A673 (cell line): ENCODE measurements around the gene MAP1S. TPM values are rescaled to one million over a fixed set of nuclear protein-coding genes. Genes with fewer than 3 reads are reported as not detected.

Experiments used
- BruUV-seq: library from RNA; stranded (reverse); fragments of 400-500 nt; replicated peaks from 2 replicates; lab custom pipeline; 2021; lab: Mats Ljungman, UMichigan
- CTCF ChIA-PET: fragments of 300-600 bp; sonication (Branson Sonifier 250); formaldehyde crosslinking; loops from one replicate; lab custom pipeline; 2022; ENCODE audit warnings: antibody characterized with exemption; lab: Charles Lee
- POLR2A ChIA-PET: fragments of 300-600 bp; sonication (Branson Sonifier 250); formaldehyde crosslinking; loops from one replicate; lab custom pipeline; 2022; ENCODE audit warnings: antibody characterized with exemption; ENCODE audit not compliant: low non-redundant PET; lab: Charles Lee
- DNase-seq: peaks from one replicate; pipeline ENCODE4 v3.0.0-alpha.2; 2015; ENCODE audit warnings: low spot score
- H3K27ac ChIP-seq: fragments of 200-600 bp; sonication (generic); 2 replicates; pipeline ENCODE4 v1.5.1; 2016; ENCODE audit warnings: mixed run types, low read depth, mild to moderate bottlenecking, mixed read lengths, antibody characterized with exemption, low read length; ENCODE audit not compliant: poor library complexity, severe bottlenecking
- H3K27me3 ChIP-seq: fragments of 200-600 bp; sonication (generic); replicated peaks from 2 replicates; pipeline ENCODE4 v1.6.1; 2017; ENCODE audit warnings: mixed run types, low read depth, mild to moderate bottlenecking, mixed read lengths, antibody characterized with exemption, low read length; ENCODE audit not compliant: insufficient read depth, poor library complexity
- H3K36me3 ChIP-seq: fragments of 200-600 bp; sonication (generic); 2 replicates; pipeline ENCODE4 v1.6.1; 2016; ENCODE audit warnings: mixed run types, mild to moderate bottlenecking, mixed read lengths, antibody characterized with exemption, low read length; ENCODE audit not compliant: insufficient read depth, poor library complexity, severe bottlenecking
- H3K4me1 ChIP-seq: fragments of 200-600 bp; sonication (generic); 2 replicates; pipeline ENCODE4 v1.6.1; 2017; ENCODE audit warnings: mixed run types, mild to moderate bottlenecking, mixed read lengths, antibody characterized with exemption, low read length; ENCODE audit not compliant: insufficient read depth, poor library complexity, severe bottlenecking
- H3K4me3 ChIP-seq: fragments of 200-600 bp; sonication (generic); 2 replicates; pipeline ENCODE4 v1.5.1; 2016; ENCODE audit warnings: low read depth, mixed run types, mild to moderate bottlenecking, mixed read lengths, low read length; ENCODE audit not compliant: poor library complexity, severe bottlenecking
- H3K9me3 ChIP-seq: fragments of 200-600 bp; sonication (generic); 2 replicates; pipeline ENCODE4 v1.6.1; 2016; ENCODE audit warnings: mixed run types, low read depth, mild to moderate bottlenecking, mixed read lengths, antibody characterized with exemption, low read length; ENCODE audit not compliant: poor library complexity, severe bottlenecking
- EZH2 ChIP-seq: fragments of 200-600 bp; sonication (generic); IDR thresholded peaks from 2 replicates; pipeline ENCODE4 v1.6.1; 2017; ENCODE audit warnings: borderline replicate concordance, low read depth, mild to moderate bottlenecking, mixed read lengths, antibody characterized with exemption, low read length; ENCODE audit not compliant: poor library complexity, severe bottlenecking
- intact Hi-C: fragments of 100-400 bp; cut with micrococcal nuclease; formaldehyde crosslinking; loops from one replicate; pipeline ENCODE4 v1.10.0; 2022; ENCODE audit not compliant: unreplicated experiment
- total RNA-seq: library from RNA; stranded (reverse); gene quantifications from 2 replicates; pipeline ENCODE4 v1.2.3, GENCODE V29; 2021
- TF ChIP-seq, protein P1 (sequence below): fragments of 300-800, 200-600 bp; sonication (generic); conservative IDR thresholded peaks from 2 replicates; pipeline ENCODE4 v1.5.1; 2017; ENCODE audit warnings: low read depth, mild to moderate bottlenecking, antibody characterized with exemption, low read length, moderate library complexity, mixed read lengths

The MAP1S gene
- total RNA-seq, 1 experiment from 2014 or later, result 87.3 TPM

- ChIA-PET CTCF (interaction anchor here (0.7 to 1.1 kb wide), 2 partner anchors 84 to 296 kb away, joined by 5 read pairs; no protein-coding TSS in a partner anchor), POLR2A (interaction anchor here (0.6 kb wide), 1 partner anchor 64 kb away, joined by 3 read pairs; no protein-coding TSS in a partner anchor)
- TF ChIP-seq, protein P1, sequence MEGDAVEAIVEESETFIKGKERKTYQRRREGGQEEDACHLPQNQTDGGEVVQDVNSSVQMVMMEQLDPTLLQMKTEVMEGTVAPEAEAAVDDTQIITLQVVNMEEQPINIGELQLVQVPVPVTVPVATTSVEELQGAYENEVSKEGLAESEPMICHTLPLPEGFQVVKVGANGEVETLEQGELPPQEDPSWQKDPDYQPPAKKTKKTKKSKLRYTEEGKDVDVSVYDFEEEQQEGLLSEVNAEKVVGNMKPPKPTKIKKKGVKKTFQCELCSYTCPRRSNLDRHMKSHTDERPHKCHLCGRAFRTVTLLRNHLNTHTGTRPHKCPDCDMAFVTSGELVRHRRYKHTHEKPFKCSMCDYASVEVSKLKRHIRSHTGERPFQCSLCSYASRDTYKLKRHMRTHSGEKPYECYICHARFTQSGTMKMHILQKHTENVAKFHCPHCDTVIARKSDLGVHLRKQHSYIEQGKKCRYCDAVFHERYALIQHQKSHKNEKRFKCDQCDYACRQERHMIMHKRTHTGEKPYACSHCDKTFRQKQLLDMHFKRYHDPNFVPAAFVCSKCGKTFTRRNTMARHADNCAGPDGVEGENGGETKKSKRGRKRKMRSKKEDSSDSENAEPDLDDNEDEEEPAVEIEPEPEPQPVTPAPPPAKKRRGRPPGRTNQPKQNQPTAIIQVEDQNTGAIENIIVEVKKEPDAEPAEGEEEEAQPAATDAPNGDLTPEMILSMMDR, result no peak
- TF ChIP-seq EZH2, result no peak
- H3K27me3 ChIP-seq, result no peaks in the 10 kb centered on the region
- H3K36me3 ChIP-seq, result no peaks in the 10 kb centered on the region
- no peak overlapping the region for H3K27ac ChIP-seq
- BruUV-seq, result no TSS peak
- no peaks in the 10 kb centered on the region for H3K9me3 ChIP-seq
- H3K4me3 ChIP-seq, result no peak overlapping the region
- H3K4me1 ChIP-seq, result peaks cover 15% of the 10 kb centered on the region
- intact Hi-C loops, result no loop called here
- DNase-seq, result no peak
Observed at GRCh38 chr19:17682273-17682672, 37.0 kb upstream of the MAP1S start.

DNA sequence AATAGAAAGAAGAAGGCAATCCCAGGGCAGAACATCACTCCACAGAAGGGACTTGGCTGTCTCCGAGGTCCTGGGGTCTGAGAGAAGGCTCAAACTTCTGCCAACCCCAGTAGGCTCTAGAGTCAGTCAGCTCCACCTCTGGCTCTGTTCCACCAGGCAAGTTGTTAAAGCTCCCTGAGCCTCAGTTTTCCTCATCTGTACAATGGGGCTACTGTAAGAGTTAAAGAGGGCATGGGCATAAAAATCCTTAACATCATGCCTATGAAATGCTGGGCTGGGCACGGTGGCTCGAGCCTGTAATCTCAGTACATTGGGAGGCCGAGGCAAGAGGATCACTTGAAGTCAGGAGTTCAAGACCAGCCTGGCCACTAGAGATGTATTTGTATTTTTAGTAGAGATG, 36.2 kb upstream of the MAP1S start:
- no peaks in the 10 kb centered on the region for H3K27me3 ChIP-seq
- no TSS peak for BruUV-seq
- DNase-seq, result no peak
- TF ChIP-seq, protein P1, result no peak
- TF ChIP-seq EZH2, result no peak
- H3K27ac ChIP-seq, result no peak overlapping the region
- peaks cover 21% of the 10 kb centered on the region for H3K4me1 ChIP-seq
- H3K36me3 ChIP-seq, result no peaks in the 10 kb centered on the region
- POLR2A ChIA-PET, result no interaction called here
- CTCF ChIA-PET, result interaction anchor here (1.1 kb wide), 1 partner anchor 84 kb away, joined by 5 read pairs; no protein-coding TSS in a partner anchor
- no peak overlapping the region for H3K4me3 ChIP-seq
- intact Hi-C loops, result no loop called here
- H3K9me3 ChIP-seq, result no peaks in the 10 kb centered on the region

- CTCF ChIA-PET, result no interaction called here
- DNase-seq, result no peak
- Histone ChIP-seq H3K27me3 (no peaks in the 10 kb centered on the region), H3K4me3 (no peak overlapping the region), H3K4me1 (peaks cover 22% of the 10 kb centered on the region), H3K9me3 (no peaks in the 10 kb centered on the region), H3K27ac (no peak overlapping the region), H3K36me3 (no peaks in the 10 kb centered on the region)
- POLR2A ChIA-PET, result no interaction called here
- no TSS peak for BruUV-seq
- TF ChIP-seq, protein P1, result no peak
- TF ChIP-seq EZH2, result no peak
- intact Hi-C loops, result no loop called here
Observed at GRCh38 chr19:17684256-17684655, 35.0 kb upstream of the MAP1S start.
